Putamen (tissue), 1 donor: ENCODE results near the gene PTPRK.

Experiments
- DNase-seq: peaks from one replicate; pipeline ENCODE4 v3.0.0-alpha.2; 2016; ENCODE audit warnings: low spot score

PTPRK gene

GRCh38 chr6:128284128-128284527, 236.3 kb downstream of the PTPRK start:
- no peak for DNase-seq

DNA sequence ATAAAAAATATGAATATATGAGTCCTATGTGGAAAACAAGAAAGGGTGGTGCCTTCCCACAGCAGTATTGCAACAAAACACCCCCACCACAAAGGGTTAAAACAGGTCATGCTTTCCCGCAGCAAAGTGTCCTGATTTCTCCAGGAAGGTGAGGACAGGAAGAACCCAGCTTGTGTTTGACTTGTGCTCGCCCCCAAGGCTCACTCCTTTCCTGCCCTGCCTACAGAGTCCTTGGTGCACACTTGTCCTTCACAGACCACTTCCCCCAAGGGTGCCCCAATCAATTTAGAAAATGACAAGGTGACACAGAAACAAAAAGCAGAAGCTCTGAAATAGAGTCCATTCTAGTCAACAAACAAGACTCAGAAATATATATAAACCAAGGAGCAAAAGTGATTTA, 237.4 kb downstream of the PTPRK start:
- DNase-seq: no peak

DNA sequence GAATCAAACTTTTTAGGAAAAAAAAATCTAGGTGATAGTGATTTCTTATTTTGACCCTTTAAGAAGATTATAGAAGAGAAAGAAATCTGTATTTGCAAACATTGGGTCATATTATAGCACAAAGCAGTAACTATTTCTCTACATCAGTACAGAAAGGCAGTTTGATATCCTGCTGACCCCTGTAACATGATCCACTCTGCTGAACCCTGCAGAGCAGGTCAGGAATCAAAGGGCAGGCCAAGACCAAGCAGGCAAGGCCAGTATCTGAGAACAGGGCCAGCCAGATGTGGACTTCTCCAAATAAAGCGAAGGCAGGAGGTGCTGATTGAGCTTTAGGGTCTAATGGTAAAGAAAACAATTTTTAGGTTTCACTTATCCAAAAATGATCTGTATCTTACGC, 239.4 kb downstream of the PTPRK start:
- no peak for DNase-seq

GRCh38 chr6:128280066-128280465, 240.3 kb downstream of the PTPRK start:
- no peak for DNase-seq

- DNase-seq: no peak
These were observed 241.6 kb downstream of the PTPRK start for GRCh38 chr6:128278836-128279235.

- DNase-seq: no peak
These were observed 243.0 kb downstream of the PTPRK start for GRCh38 chr6:128277379-128277778.

DNA sequence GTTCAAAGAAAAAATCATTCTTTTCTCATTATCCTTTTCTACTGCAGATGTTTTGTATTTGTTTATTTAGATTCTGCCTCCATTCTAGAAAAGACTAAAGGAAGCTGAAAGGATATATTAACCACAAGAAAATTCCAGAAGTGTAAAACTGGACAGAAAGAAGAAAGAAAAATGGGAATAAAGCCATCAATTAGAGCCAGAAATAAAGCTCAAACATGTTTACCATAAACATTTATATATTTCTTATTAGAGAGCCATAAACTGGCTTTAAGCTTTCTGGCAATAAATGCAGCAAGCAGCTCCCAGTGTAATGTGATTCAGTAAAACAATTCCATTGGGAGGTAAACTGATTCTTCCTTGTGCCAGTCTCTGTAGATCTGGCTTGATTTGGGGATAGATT, 244.1 kb downstream of the PTPRK start:
- DNase-seq: no peak

DNA sequence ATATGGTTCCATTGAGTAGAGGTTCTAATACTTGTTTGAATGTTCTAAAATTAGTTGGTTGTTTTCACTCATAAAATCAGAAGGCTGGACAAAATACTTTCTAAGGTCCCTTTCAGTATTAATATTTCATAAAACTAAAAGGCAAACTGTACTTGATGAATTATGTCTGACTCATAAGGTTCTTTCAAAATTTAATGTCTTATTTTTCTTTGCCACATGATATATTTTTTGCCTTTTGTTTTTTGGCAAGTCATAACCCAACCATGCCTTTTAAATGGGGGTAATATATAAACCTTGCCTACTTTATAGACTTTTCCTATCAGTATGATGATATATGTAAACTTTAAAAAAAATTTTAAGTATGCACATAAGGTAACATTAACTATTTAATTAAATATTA, 244.7 kb downstream of the PTPRK start:
- no peak for DNase-seq

GRCh38 chr6:128275030-128275429, 245.4 kb downstream of the PTPRK start:
- no peak for DNase-seq

- DNase-seq: no peak
These were observed 248.9 kb downstream of the PTPRK start for GRCh38 chr6:128271527-128271926.

- DNase-seq: no peak
These were observed 249.4 kb downstream of the PTPRK start for GRCh38 chr6:128271011-128271410.

DNA sequence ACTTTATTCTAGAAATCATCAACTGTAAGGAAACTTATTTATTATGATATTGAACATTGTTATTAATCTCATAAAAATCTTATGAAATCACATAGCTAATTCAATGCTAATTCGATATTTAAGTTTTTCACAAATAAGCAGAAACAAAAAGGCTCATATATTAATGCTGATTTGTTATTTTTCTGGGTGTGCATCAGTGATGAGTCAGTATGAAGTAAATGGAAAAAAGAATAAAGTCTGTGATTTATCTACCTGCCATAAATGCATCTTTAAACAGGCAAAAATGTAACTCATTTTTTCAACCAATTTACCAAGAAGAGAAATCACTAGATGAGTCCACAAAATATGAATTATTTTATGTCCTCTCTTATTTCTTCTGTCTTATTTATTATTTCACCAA, 253.5 kb downstream of the PTPRK start:
- no peak for DNase-seq

DNA sequence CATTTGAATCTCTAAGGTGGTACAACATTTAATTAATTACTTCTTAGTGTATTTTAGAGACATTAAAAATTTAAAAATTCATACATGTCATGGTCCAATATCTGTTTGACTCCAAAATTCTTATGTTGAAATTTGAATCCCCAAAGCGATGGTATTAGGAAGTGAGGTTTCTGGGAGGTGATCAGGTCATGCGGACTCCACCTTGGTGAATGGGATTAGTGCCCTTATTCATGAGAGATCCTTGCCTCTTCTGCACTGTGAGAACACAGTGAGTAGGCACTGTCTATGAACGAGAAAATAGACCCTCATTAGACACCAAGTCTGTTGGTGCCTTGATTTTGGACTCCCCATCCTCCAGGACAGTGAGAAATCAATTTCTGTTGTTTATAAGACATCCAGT, 254.7 kb downstream of the PTPRK start:
- no peak for DNase-seq

- DNase-seq: no peak
These were observed 260.4 kb downstream of the PTPRK start for GRCh38 chr6:128259730-128260685.

DNA sequence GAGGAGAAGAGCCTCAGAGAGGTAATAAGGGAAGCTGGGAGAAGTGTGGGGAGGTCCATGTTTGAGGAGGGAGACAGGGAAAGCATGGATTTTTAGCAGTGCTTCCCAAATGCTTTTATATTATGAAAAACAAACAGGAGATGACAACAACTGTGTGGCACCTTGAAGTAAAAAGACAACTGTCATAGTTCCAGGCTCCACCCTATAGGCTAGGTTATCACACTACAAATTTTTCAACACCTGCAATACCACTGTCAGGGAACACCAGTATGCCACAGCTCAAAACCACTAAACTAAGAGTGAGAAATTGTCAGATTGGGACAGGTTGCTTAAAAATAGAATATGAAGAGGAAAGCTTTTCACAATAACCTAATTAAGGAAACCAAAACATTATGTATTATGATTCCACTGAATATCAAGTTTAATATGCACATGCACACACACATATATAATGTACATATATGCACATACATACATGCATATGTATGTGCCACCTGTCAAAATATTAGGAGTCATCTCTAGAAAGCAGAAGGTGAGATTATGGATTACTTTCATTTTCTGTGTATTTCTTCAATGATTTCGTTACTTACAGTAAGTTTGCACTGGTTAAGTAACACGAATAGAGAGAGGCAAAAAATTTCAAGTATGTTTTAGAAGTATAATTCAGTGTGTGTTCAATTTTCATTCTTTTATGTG, 261.2 kb downstream of the PTPRK start:
- no peak for DNase-seq

DNA sequence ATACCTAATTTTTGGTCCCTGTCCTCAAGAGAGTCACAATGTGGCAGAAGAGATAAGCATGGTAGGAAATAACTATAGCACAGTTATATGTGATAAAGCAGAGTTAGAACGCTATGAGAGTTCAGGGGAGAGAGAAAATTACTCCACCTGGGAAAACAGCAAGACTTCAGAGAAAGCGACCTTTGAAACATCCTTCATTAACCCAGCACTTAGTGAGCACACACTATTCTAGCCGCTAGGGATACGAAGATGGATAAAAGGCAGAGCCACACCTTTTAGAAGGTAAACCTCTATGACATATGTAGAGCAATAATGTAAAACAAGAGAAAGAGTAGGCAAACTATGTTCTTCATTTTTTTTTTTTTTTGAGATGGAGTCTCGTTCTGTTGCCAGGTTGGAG, 264.3 kb downstream of the PTPRK start:
- DNase-seq: no peak

DNA sequence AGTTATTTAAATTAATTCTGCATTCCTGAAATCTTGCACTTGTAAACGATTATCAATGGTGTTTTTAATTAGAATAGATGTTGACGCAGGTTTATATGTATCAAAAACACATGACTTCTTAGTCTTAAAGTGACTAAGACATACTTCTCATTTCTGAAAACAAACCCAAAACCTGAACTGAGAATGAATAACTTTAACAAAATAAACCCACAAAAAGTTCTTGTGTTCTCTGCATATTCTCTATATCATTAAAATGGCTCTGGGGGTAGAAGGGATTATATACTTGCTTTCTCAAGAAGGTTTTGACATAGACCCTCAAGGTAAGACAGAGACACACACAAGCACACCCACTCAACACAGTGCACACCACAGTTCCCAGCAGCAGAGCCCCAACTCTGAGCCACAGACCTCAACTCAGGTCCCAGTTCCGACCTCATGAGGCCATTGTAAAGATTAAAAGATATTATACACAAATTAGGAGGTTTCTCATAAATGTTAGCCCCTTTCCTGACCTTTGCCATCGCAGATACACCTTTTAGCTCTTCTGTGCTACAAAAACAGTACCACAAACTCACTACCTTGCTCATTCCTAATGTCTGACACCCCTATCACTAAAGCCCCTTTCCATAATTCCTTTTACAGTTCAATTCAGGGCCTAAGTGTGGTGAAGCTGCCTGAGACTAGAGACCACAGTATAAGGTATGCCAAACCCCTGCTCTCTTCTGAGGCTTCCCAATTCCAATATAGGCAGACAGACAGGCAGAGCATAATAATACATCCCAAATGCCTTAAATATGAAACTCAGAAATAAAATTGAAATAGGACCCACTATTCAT, 267.8 kb downstream of the PTPRK start:
- no peak for DNase-seq

DNA sequence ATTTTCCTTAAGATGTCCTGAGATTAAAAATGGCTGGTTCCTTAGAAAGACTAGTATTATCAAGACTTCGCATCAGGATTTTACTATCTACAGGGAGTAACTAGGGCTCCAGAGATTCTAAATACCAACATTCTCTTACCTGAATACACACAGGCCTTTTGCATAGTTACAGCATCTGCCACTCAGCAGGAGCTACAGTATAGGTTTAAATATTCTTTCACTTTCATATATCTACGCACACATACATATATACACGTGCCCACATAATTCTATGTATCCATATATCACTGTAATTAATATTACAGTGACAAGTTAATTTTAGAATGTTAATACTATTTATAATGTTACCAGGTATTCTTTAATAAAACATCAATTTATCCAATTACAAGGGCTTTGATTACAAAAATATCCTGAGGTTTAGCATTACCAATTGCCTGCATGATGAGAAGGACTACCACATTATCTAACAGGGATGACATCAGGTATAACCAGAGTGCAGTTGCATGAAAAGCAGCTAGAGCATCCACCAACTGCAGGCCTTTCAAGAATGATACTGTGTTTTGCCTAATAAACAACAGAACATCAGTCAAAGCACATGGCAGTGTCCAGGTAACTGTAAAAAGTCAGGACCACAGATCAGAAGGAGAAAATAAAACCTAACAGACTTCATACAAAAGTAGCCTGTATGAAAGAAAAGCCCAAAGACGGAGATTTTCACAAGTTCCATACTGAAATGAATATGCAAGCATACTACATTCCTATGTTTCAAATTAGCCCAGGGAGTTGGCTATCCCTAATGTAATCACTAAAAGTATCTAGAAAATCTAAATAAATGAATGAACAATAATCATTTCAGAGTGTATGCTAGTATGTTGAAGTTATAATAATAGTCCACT, 268.7 kb downstream of the PTPRK start:
- no peak for DNase-seq

- DNase-seq: no peak
These were observed 269.9 kb downstream of the PTPRK start for GRCh38 chr6:128250370-128251070.

DNA sequence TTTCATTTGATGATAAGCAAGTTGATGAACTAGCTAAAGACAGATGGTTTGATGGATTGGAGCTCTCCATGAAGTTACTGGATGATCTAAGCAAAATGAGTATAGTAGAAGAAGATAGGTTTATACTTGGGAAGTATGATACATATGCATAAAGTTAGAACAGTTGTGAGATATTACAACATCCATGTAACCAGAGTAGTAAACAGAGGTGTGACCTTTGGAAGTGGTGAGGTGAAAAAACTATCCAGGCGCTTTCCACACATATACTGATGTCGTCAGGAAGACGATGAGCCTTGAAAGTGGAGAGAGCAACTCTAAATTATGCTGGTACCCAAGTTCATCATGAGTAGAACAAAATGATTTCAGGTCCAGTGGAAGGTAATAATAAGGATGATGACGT, 271.0 kb downstream of the PTPRK start:
- no peak for DNase-seq
